ENCODE data around the gene OCA2. TPM values are rescaled to one million over a fixed set of nuclear protein-coding genes. Genes with fewer than 3 reads are reported as not detected.
"Not testable (repeated sequence)": the region's sequence is repeated elsewhere in the genome, so short reads cannot be mapped to it uniquely, and the experiment has no call there.

The OCA2 gene
- total RNA-seq, 1 donor from 2014 or later = 1.2 TPM

GRCh38 chr15:27851858-27852210, 247.3 kb downstream of the OCA2 start:
- Mint-ChIP-seq H3K27me3 (ENCODE audit: unreplicated experiment) (no peaks in the 10 kb centered on the region), H3K27ac (ENCODE audit: unreplicated experiment) (no peak overlapping the region), H3K9me3 (ENCODE audit: unreplicated experiment) (peaks cover 2% of the 10 kb centered on the region), H3K4me3 (ENCODE audit: unreplicated experiment) (no peak overlapping the region), H3K4me1 (ENCODE audit: unreplicated experiment) (no peaks in the 10 kb centered on the region), H3K36me3 (ENCODE audit: unreplicated experiment) (no peaks in the 10 kb centered on the region)
- TF ChIP-seq CTCF (IDR thresholded peaks at IDR 0.05) = no peak
- no peak for DNase-seq (ENCODE audit: extremely low spot score, unreplicated experiment)

- no peaks in the 10 kb centered on the region for H3K27me3 Mint-ChIP-seq (ENCODE audit: unreplicated experiment)
- DNase-seq (ENCODE audit: extremely low spot score, unreplicated experiment) = no peak
- H3K36me3 Mint-ChIP-seq (ENCODE audit: unreplicated experiment) = no peaks in the 10 kb centered on the region
- no peak for TF ChIP-seq CTCF (IDR thresholded peaks at IDR 0.05)
- no peaks in the 10 kb centered on the region for H3K4me1 Mint-ChIP-seq (ENCODE audit: unreplicated experiment)
- no peak overlapping the region for H3K4me3 Mint-ChIP-seq (ENCODE audit: unreplicated experiment)
- no peaks in the 10 kb centered on the region for H3K9me3 Mint-ChIP-seq (ENCODE audit: unreplicated experiment)
- no peak overlapping the region for H3K27ac Mint-ChIP-seq (ENCODE audit: unreplicated experiment)
Measured at GRCh38 chr15:27850981-27851857, 247.9 kb downstream of the OCA2 start.

- H3K9me3 Mint-ChIP-seq (ENCODE audit: unreplicated experiment) = no peaks in the 10 kb centered on the region
- no peak overlapping the region for H3K27ac Mint-ChIP-seq (ENCODE audit: unreplicated experiment)
- no peak for TF ChIP-seq CTCF (IDR thresholded peaks at IDR 0.05)
- no peak overlapping the region for H3K4me3 Mint-ChIP-seq (ENCODE audit: unreplicated experiment)
- H3K27me3 Mint-ChIP-seq (ENCODE audit: unreplicated experiment) = no peaks in the 10 kb centered on the region
- no peaks in the 10 kb centered on the region for H3K36me3 Mint-ChIP-seq (ENCODE audit: unreplicated experiment)
- DNase-seq (ENCODE audit: extremely low spot score, unreplicated experiment) = no peak
- H3K4me1 Mint-ChIP-seq (ENCODE audit: unreplicated experiment) = peaks cover under 1% of the 10 kb centered on the region
Measured at GRCh38 chr15:27850050-27850449, 249.1 kb downstream of the OCA2 start.

GRCh38 chr15:27848936-27849335, 250.2 kb downstream of the OCA2 start:
- H3K4me1 Mint-ChIP-seq (ENCODE audit: unreplicated experiment) = peaks cover 11% of the 10 kb centered on the region
- not testable (repeated sequence) for H3K27ac Mint-ChIP-seq (ENCODE audit: unreplicated experiment); H3K27me3 Mint-ChIP-seq (ENCODE audit: unreplicated experiment); H3K9me3 Mint-ChIP-seq (ENCODE audit: unreplicated experiment); H3K4me3 Mint-ChIP-seq (ENCODE audit: unreplicated experiment); H3K36me3 Mint-ChIP-seq (ENCODE audit: unreplicated experiment); DNase-seq (ENCODE audit: extremely low spot score, unreplicated experiment)

GRCh38 chr15:27847775-27848710, 251.1 kb downstream of the OCA2 start:
- H3K36me3 Mint-ChIP-seq (ENCODE audit: unreplicated experiment) = no peaks in the 10 kb centered on the region
- DNase-seq (ENCODE audit: extremely low spot score, unreplicated experiment) = no peak
- no peak overlapping the region for H3K4me3 Mint-ChIP-seq (ENCODE audit: unreplicated experiment)
- H3K27me3 Mint-ChIP-seq (ENCODE audit: unreplicated experiment) = no peaks in the 10 kb centered on the region
- TF ChIP-seq CTCF (IDR thresholded peaks at IDR 0.05) = no peak
- H3K4me1 Mint-ChIP-seq (ENCODE audit: unreplicated experiment) = peaks cover 12% of the 10 kb centered on the region
- no peaks in the 10 kb centered on the region for H3K9me3 Mint-ChIP-seq (ENCODE audit: unreplicated experiment)
- H3K27ac Mint-ChIP-seq (ENCODE audit: unreplicated experiment) = no peak overlapping the region
